Measurements from ENCODE around the gene DYNC2I2. TPM values are rescaled to one million over a fixed set of nuclear protein-coding genes. Genes with fewer than 3 reads are reported as not detected.

Gene DYNC2I2
- total and polyA plus RNA-seq, 2 donors (not counting 3 experiments of a cell fraction or from before 2014, with no cell fraction given): 73.6 to 82.6 TPM

GRCh38 chr9:128689820-128690683 lies 33.4 kb upstream of the DYNC2I2 start:
- dilution Hi-C loops (cut with MboI; ENCODE audit: extremely low pct_ligation_motif_present, low sequenced_read_pairs): no loop called here
- Histone ChIP-seq H2AFZ (ENCODE audit: low read depth, low read length) (no peak overlapping the region), H3K4me1 (ENCODE audit: control insufficient read depth, extremely low read depth, insufficient read depth, low read length) (peaks cover 12% of the 10 kb centered on the region), H3K27ac (ENCODE audit: insufficient read depth, low read depth, low read length) (peak overlapping the region; percentile 39), H3K4me2 (ENCODE audit: insufficient read depth, low read length) (peak overlapping the region; percentile 95), H3K36me3 (ENCODE audit: control insufficient read depth in 2 of 2, extremely low read depth in 1 of 2, insufficient read depth in 2 of 2, low read length in 2 of 2) (peaks cover 17 to 20% of the 10 kb centered on the region in 2 experiments), H4K20me1 (replicated peaks; ENCODE audit: control insufficient read depth, extremely low read depth, insufficient read depth, low read length) (peaks cover 5% of the 10 kb centered on the region), H3K79me2 (ENCODE audit: control insufficient read depth, insufficient read depth, low read length) (peaks cover 50% of the 10 kb centered on the region), H3K9me3 (replicated peaks; ENCODE audit: control insufficient read depth, insufficient read depth, low read length) (no peaks in the 10 kb centered on the region), H3K9me1 (replicated peaks; ENCODE audit: control insufficient read depth, extremely low read depth, insufficient read depth, low read length) (no peaks in the 10 kb centered on the region), H3K4me3 (replicated peaks in 1 of 3; ENCODE audit: insufficient read depth in 1 of 3, low read depth in 1 of 3, low read length in 3 of 3) (peak overlapping the region; percentile 50 to 79 (median 78)), H3K9ac (replicated peaks; ENCODE audit: extremely low read depth, insufficient read depth, low read length) (peak overlapping the region; percentile 81), H3K27me3 (ENCODE audit: control insufficient read depth in 2 of 2, insufficient read depth in 2 of 2, low read length in 2 of 2) (no peaks in the 10 kb centered on the region)
- POLR2A ChIA-PET: interaction anchor here (0.9 kb wide), 1 partner anchor 138 kb away, joined by 3 read pairs; the partner anchor contains the start of gene SPTAN1
- no TSS peak for BruUV-seq (replicated peaks)
- DNase-seq (ENCODE audit: low read depth, low spot score): peak; percentile 15
- CTCF ChIA-PET: interaction anchor here (1.8 to 2.0 kb wide), 2 partner anchors 10 to 12 kb away, joined by 6 to 8 read pairs; partner anchors contain the start of gene PKN3
- no peak for FAIRE-seq
- TF ChIP-seq POLR2A (IDR thresholded peaks at IDR 0.05; ENCODE audit: low read depth, low read length) (peak; percentile 21), POLR2AphosphoS5 (IDR thresholded peaks at IDR 0.05; ENCODE audit: insufficient read depth, low read depth, low read length) (peak; percentile 26), MAX (IDR thresholded peaks at IDR 0.05; ENCODE audit: insufficient read depth, insufficient read length) (no peak)
- intact Hi-C loops (cut with micrococcal nuclease): loop anchor here (1.0 to 5.0 kb wide), 5 partner anchors 12 to 138 kb away; partner anchors contain the start of genes DYNC2I2, PKN3, SPTAN1 and ZDHHC12

- DNase-seq (ENCODE audit: low read depth, low spot score) (no peak), FAIRE-seq (no peak)
- no peaks in the 10 kb centered on the region for H3K9me3 ChIP-seq (replicated peaks; ENCODE audit: control insufficient read depth, insufficient read depth, low read length)
- CTCF ChIA-PET: interaction anchor here (1.8 to 2.0 kb wide), 2 partner anchors 11 to 13 kb away, joined by 6 to 8 read pairs; partner anchors contain the start of gene PKN3
- H3K4me2 ChIP-seq (ENCODE audit: insufficient read depth, low read length): no peak overlapping the region
- TF ChIP-seq POLR2AphosphoS5 (IDR thresholded peaks at IDR 0.05; ENCODE audit: insufficient read depth, low read depth, low read length) (peak; percentile 6), CTCF (IDR thresholded peaks at IDR 0.05; ENCODE audit: extremely low read depth in 1 of 2, insufficient read depth in 1 of 2, low read depth in 1 of 2, low read length in 2 of 2) (no peak), FOS (IDR thresholded peaks at IDR 0.05; ENCODE audit: borderline replicate concordance, insufficient read depth, low read length) (no peak), MAX (IDR thresholded peaks at IDR 0.05; ENCODE audit: insufficient read depth, insufficient read length) (no peak), JUN (IDR thresholded peaks at IDR 0.05; ENCODE audit: borderline replicate concordance, insufficient read depth, insufficient read length, low read depth) (no peak), GATA2 (IDR thresholded peaks at IDR 0.05; ENCODE audit: insufficient read depth, insufficient read length, low read depth, low read length) (no peak), POLR2A (IDR thresholded peaks at IDR 0.05; ENCODE audit: low read depth, low read length) (no peak), MYC (IDR thresholded peaks at IDR 0.05; ENCODE audit: low read depth, low read length) (no peak)
- no peaks in the 10 kb centered on the region for H3K9me1 ChIP-seq (replicated peaks; ENCODE audit: control insufficient read depth, extremely low read depth, insufficient read depth, low read length)
- H2AFZ ChIP-seq (ENCODE audit: low read depth, low read length): no peak overlapping the region
- H3K36me3 ChIP-seq (ENCODE audit: control insufficient read depth in 2 of 2, extremely low read depth in 1 of 2, insufficient read depth in 2 of 2, low read length in 2 of 2): peaks cover 16 to 17% of the 10 kb centered on the region in 2 experiments
- BruUV-seq (replicated peaks): no TSS peak
- H3K79me2 ChIP-seq (ENCODE audit: control insufficient read depth, insufficient read depth, low read length): peaks cover 50% of the 10 kb centered on the region
- intact Hi-C loops (cut with micrococcal nuclease): loop anchor here (1.0 to 5.0 kb wide), 5 partner anchors 13 to 137 kb away; partner anchors contain the start of genes DYNC2I2, PKN3, SPTAN1 and ZDHHC12
- peaks cover 18% of the 10 kb centered on the region for H3K4me1 ChIP-seq (ENCODE audit: control insufficient read depth, extremely low read depth, insufficient read depth, low read length)
- peak overlapping the region; percentile 66 for H3K9ac ChIP-seq (replicated peaks; ENCODE audit: extremely low read depth, insufficient read depth, low read length)
- H3K27me3 ChIP-seq (ENCODE audit: control insufficient read depth in 2 of 2, insufficient read depth in 2 of 2, low read length in 2 of 2): no peaks in the 10 kb centered on the region
- H3K4me3 ChIP-seq (replicated peaks in 1 of 3; ENCODE audit: insufficient read depth in 1 of 3, low read depth in 1 of 3, low read length in 3 of 3): peak overlapping the region; percentile 34 to 79 (median 47)
- peaks cover 5% of the 10 kb centered on the region for H4K20me1 ChIP-seq (replicated peaks; ENCODE audit: control insufficient read depth, extremely low read depth, insufficient read depth, low read length)
- POLR2A ChIA-PET: interaction anchor here (0.9 kb wide), 1 partner anchor 137 kb away, joined by 3 read pairs; the partner anchor contains the start of gene SPTAN1
- H3K27ac ChIP-seq (ENCODE audit: insufficient read depth, low read depth, low read length): peak overlapping the region; percentile 54
- dilution Hi-C loops (cut with MboI; ENCODE audit: extremely low pct_ligation_motif_present, low sequenced_read_pairs): no loop called here
These were observed 32.7 kb upstream of the DYNC2I2 start for GRCh38 chr9:128689293-128689774.

All from endothelial cell of umbilical vein (primary cell).